ENCODE measurements around the gene DDX3X.

The DDX3X gene

DNA sequence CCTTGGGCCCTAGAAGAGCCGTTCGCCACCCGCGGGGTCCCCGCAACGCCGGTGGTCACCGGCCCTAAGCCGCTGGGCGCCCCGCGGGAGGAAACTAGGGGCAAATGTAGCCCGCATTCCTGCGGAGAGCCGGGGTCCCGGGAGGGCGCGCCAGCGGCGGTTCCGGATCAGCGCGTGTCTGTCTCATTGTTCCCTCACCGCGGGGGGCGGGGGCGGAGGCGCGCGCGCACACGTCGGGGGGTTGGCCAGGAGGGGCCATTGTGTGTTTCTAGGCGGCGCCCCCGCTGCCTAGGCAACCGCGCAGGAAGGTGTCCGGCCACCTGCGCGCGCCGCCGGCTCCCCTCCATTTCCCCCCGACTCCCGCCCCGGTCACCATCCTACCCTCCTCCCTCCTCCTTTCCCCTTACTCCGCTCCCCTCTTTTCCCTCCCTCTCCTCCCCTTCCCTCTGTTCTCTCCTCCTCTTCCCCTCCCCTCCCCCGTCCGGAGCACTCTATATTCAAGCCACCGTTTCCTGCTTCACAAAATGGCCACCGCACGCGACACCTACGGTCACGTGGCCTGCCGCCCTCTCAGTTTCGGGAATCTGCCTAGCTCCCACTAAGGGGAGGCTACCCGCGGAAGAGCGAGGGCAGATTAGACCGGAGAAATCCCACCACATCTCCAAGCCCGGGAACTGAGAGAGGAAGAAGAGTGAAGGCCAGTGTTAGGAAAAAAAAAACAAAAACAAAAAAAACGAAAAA is 789 bp upstream of the DDX3X start:
- Histone ChIP-seq H3K9me3 (ENCODE audit: insufficient read depth, low read length) (no peaks in the 10 kb centered on the region), H4K20me1 (ENCODE audit: insufficient read depth, low read length) (peaks cover 33% of the 10 kb centered on the region), H3K4me1 (ENCODE audit: low read length) (peaks cover 35% of the 10 kb centered on the region), H3K79me2 (ENCODE audit: low read length) (peaks cover 48% of the 10 kb centered on the region), H3K27ac (ENCODE audit: low read length) (peak overlapping the region; percentile 98), H3K9ac (ENCODE audit: low read length) (peak overlapping the region; percentile 100), H3K27me3 (ENCODE audit: low read depth, low read length) (no peaks in the 10 kb centered on the region), H3K4me2 (ENCODE audit: low read length) (peak overlapping the region; percentile 91), H2AFZ (ENCODE audit: low read depth, low read length) (peak overlapping the region; percentile 90), H3K4me3 (ENCODE audit: low read length) (peak overlapping the region; percentile 99), H3K36me3 (replicated peaks; ENCODE audit: low read depth, low read length) (peaks cover 24% of the 10 kb centered on the region)
- no peak for TF ChIP-seq EZH2phosphoT487 (IDR thresholded peaks at IDR 0.05; ENCODE audit: low read depth)
- TF ChIP-seq, protein P1, sequence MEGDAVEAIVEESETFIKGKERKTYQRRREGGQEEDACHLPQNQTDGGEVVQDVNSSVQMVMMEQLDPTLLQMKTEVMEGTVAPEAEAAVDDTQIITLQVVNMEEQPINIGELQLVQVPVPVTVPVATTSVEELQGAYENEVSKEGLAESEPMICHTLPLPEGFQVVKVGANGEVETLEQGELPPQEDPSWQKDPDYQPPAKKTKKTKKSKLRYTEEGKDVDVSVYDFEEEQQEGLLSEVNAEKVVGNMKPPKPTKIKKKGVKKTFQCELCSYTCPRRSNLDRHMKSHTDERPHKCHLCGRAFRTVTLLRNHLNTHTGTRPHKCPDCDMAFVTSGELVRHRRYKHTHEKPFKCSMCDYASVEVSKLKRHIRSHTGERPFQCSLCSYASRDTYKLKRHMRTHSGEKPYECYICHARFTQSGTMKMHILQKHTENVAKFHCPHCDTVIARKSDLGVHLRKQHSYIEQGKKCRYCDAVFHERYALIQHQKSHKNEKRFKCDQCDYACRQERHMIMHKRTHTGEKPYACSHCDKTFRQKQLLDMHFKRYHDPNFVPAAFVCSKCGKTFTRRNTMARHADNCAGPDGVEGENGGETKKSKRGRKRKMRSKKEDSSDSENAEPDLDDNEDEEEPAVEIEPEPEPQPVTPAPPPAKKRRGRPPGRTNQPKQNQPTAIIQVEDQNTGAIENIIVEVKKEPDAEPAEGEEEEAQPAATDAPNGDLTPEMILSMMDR (IDR thresholded peaks at IDR 0.05; ENCODE audit: low read depth, low read length), result no peak

GRCh38 chrX:41334363-41335197 is 618 bp downstream of the DDX3X start:
- TF ChIP-seq EZH2phosphoT487 (IDR thresholded peaks at IDR 0.05; ENCODE audit: low read depth), result no peak
- TF ChIP-seq, protein P1 (IDR thresholded peaks at IDR 0.05; ENCODE audit: low read depth, low read length), result no peak
- Histone ChIP-seq H3K9me3 (ENCODE audit: insufficient read depth, low read length) (no peaks in the 10 kb centered on the region), H3K4me2 (ENCODE audit: low read length) (peak overlapping the region; percentile 98), H3K36me3 (replicated peaks; ENCODE audit: low read depth, low read length) (peaks cover 34% of the 10 kb centered on the region), H3K27ac (ENCODE audit: low read length) (peak overlapping the region; percentile 98), H3K9ac (ENCODE audit: low read length) (peak overlapping the region; percentile 100), H3K27me3 (ENCODE audit: low read depth, low read length) (no peaks in the 10 kb centered on the region), H3K4me1 (ENCODE audit: low read length) (peaks cover 35% of the 10 kb centered on the region), H3K79me2 (ENCODE audit: low read length) (peaks cover 62% of the 10 kb centered on the region), H3K4me3 (ENCODE audit: low read length) (peak overlapping the region; percentile 99), H2AFZ (ENCODE audit: low read depth, low read length) (no peak overlapping the region), H4K20me1 (ENCODE audit: insufficient read depth, low read length) (peaks cover 47% of the 10 kb centered on the region)

DNA sequence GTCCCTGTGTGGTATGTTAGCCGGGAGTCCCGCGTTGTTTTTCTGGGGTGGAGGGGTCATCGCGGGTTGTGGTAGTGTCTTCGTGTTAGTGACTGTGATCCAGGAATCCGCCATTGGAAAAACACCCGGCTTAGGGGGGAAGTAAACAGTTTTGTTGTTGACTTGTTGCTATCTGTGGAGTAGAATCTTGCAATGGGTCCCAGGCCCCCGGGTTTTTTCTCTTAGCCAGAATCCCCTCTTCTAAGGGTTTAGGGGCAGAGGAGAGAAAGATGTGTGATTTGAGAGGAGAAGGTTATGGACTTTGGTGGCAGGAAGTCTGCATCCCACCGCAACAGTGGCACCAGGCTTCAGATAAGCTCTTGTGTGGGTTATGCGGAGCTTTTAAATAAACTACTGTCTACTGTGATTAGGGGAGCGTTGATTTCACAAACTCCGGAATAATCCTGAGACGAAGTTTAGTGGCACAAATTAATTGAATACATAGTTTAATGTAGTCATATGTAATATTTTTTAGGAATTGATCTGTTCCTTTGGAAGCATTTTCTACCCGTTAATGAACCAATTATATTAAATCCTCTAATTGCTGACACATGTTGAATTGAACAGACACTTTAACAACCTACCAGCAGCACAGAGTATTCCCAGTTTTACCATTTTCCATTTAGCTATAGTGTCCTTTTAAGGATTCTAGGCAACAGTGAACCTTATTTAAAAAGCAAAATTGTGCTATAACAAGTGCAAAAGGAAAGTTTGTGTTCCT is 1.4 kb downstream of the DDX3X start:
- no peaks in the 10 kb centered on the region for H3K9me3 ChIP-seq (ENCODE audit: insufficient read depth, low read length)
- peaks cover 70% of the 10 kb centered on the region for H3K79me2 ChIP-seq (ENCODE audit: low read length)
- no peak overlapping the region for H2AFZ ChIP-seq (ENCODE audit: low read depth, low read length)
- TF ChIP-seq EZH2phosphoT487 (IDR thresholded peaks at IDR 0.05; ENCODE audit: low read depth), result no peak
- TF ChIP-seq, protein P1 (IDR thresholded peaks at IDR 0.05; ENCODE audit: low read depth, low read length), result no peak
- H3K4me1 ChIP-seq (ENCODE audit: low read length), result peaks cover 32% of the 10 kb centered on the region
- H3K36me3 ChIP-seq (replicated peaks; ENCODE audit: low read depth, low read length), result peaks cover 38% of the 10 kb centered on the region
- H3K27me3 ChIP-seq (ENCODE audit: low read depth, low read length), result no peaks in the 10 kb centered on the region
- H4K20me1 ChIP-seq (ENCODE audit: insufficient read depth, low read length), result peaks cover 55% of the 10 kb centered on the region
- H3K4me2 ChIP-seq (ENCODE audit: low read length), result peak overlapping the region; percentile 98
- peak overlapping the region; percentile 99 for H3K4me3 ChIP-seq (ENCODE audit: low read length)
- peak overlapping the region; percentile 100 for H3K9ac ChIP-seq (ENCODE audit: low read length)
- peak overlapping the region; percentile 98 for H3K27ac ChIP-seq (ENCODE audit: low read length)

Measured in OCI-LY3 (cell line).